ENCODE measurements around the gene FXR2.
A peak's percentile ranks its signal among the peaks of the same experiment; 100 is the strongest.
"Not testable (repeated sequence)": the region's sequence is repeated elsewhere in the genome, so short reads cannot be mapped to it uniquely, and the experiment has no call there.

The FXR2 gene

GRCh38 chr17:7597561-7597960 lies 17.1 kb downstream of the FXR2 start:
- not testable (repeated sequence) for H3K4me3 ChIP-seq (ENCODE audit: low read length); H3K4me1 ChIP-seq (ENCODE audit: insufficient read depth, low read length); H3K9me3 ChIP-seq (ENCODE audit: insufficient read depth, low read depth, low read length); H3K27me3 ChIP-seq (ENCODE audit: insufficient read depth, low read length); H3K9ac ChIP-seq (ENCODE audit: low read depth, low read length); H3K27ac ChIP-seq (ENCODE audit: low read length)
- peaks cover 88% of the 10 kb centered on the region for H3K36me3 ChIP-seq (ENCODE audit: insufficient read depth, low read depth, low read length)

- Histone ChIP-seq H3K27me3 (ENCODE audit: insufficient read depth, low read length) (no peaks in the 10 kb centered on the region), H3K4me3 (ENCODE audit: low read length) (no peak overlapping the region)
These were observed 21.4 kb downstream of the FXR2 start for GRCh38 chr17:7593296-7593695.

DNA sequence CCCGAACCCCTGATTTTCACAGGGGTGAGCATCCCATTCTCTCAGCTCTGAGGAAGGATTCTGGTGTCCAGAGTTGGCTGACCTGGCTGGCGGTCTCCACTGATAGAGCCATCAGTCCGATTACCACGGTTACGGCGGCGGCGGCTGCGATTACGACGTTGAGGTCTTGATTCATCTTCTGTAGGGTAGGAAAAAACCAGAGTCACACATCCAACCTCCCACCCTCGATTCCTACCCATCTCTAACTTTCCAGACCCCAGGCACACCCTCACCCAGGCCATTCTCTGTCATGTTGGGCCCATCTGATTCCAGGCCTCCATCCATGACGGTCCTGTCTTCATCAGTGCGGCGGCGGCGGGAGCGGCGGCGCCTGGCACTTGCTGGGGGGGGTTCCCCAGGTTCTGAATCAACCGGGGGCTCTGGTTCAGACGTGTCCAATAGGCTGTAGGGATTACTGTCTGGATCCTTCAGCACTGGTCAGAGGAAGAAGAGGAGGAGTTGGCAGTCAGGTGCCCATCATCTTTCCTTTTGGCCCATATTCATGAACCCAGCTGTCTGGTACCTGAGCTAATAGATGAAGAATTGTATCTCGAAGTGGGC lies 22.2 kb downstream of the FXR2 start:
- Histone ChIP-seq H3K4me3 (ENCODE audit: low read length) (no peak overlapping the region), H3K27ac (ENCODE audit: low read length) (no peak overlapping the region), H3K9ac (ENCODE audit: low read depth, low read length) (no peak overlapping the region), H3K4me1 (ENCODE audit: insufficient read depth, low read length) (peaks cover 14% of the 10 kb centered on the region), H3K36me3 (ENCODE audit: insufficient read depth, low read depth, low read length) (peaks cover 77% of the 10 kb centered on the region), H3K9me3 (ENCODE audit: insufficient read depth, low read depth, low read length) (no peaks in the 10 kb centered on the region), H3K27me3 (ENCODE audit: insufficient read depth, low read length) (no peaks in the 10 kb centered on the region)

More at GRCh38 chr17:7593296-7593695, 21.4 kb downstream of the FXR2 start:
- Histone ChIP-seq H3K9me3 (ENCODE audit: insufficient read depth, low read depth, low read length) (no peaks in the 10 kb centered on the region), H3K9ac (ENCODE audit: low read depth, low read length) (no peak overlapping the region), H3K36me3 (ENCODE audit: insufficient read depth, low read depth, low read length) (peaks cover 71% of the 10 kb centered on the region), H3K27ac (ENCODE audit: low read length) (no peak overlapping the region), H3K4me1 (ENCODE audit: insufficient read depth, low read length) (peaks cover 14% of the 10 kb centered on the region)

DNA sequence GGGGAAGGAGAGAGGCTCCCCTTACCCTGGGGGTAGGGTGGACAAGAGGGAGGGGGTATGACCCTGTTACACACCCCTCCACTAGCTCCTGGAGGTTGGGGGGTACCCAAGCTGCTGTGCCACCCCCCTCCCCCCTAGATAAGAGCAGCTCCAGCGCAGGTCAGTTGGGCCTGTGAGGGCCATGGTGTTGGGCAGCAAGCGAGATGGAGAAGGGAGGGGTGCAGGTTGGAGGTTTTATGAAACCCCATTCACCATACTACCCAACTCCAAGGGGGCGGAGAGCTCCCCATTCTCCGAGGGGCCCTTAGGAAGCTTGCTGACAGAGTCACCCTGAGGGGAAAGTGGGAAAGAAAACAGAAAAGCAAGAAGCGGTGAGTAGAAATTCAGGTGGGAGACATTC lies 23.1 kb downstream of the FXR2 start:
- no peak overlapping the region for H3K4me3 ChIP-seq (ENCODE audit: low read length)
- H3K27me3 ChIP-seq (ENCODE audit: insufficient read depth, low read length): no peaks in the 10 kb centered on the region
- H3K9me3 ChIP-seq (ENCODE audit: insufficient read depth, low read depth, low read length): no peaks in the 10 kb centered on the region
- peaks cover 14% of the 10 kb centered on the region for H3K4me1 ChIP-seq (ENCODE audit: insufficient read depth, low read length)
- peaks cover 77% of the 10 kb centered on the region for H3K36me3 ChIP-seq (ENCODE audit: insufficient read depth, low read depth, low read length)
- peak overlapping the region; percentile 66; the same call in 1 of the 2 replicates for H3K9ac ChIP-seq (ENCODE audit: low read depth, low read length)
- H3K27ac ChIP-seq (ENCODE audit: low read length): peak overlapping the region; percentile 76

GRCh38 chr17:7590743-7591142 lies 24.0 kb downstream of the FXR2 start:
- H3K9me3 ChIP-seq (ENCODE audit: insufficient read depth, low read depth, low read length): no peaks in the 10 kb centered on the region
- peaks cover 14% of the 10 kb centered on the region for H3K4me1 ChIP-seq (ENCODE audit: insufficient read depth, low read length)
- peak overlapping the region; percentile 72 for H3K27ac ChIP-seq (ENCODE audit: low read length)
- peaks cover 75% of the 10 kb centered on the region for H3K36me3 ChIP-seq (ENCODE audit: insufficient read depth, low read depth, low read length)
- 0 out of 2 replicates have a peak overlapping the region, but pooled peaks have one; percentile 15 for H3K4me3 ChIP-seq (ENCODE audit: low read length)
- peak overlapping the region; percentile 66 for H3K9ac ChIP-seq (ENCODE audit: low read depth, low read length)
- H3K27me3 ChIP-seq (ENCODE audit: insufficient read depth, low read length): no peaks in the 10 kb centered on the region

- Histone ChIP-seq H3K4me3 (ENCODE audit: low read length) (peak within 1 kb of the TSS; percentile 57), H3K27ac (ENCODE audit: low read length) (peak within 1 kb of the TSS; percentile 72), H3K9ac (ENCODE audit: low read depth, low read length) (peak within 1 kb of the TSS; percentile 66), H3K4me1 (ENCODE audit: insufficient read depth, low read length) (peaks cover 14% of the 10 kb centered on the region), H3K27me3 (ENCODE audit: insufficient read depth, low read length) (no peaks in the 10 kb centered on the region), H3K9me3 (ENCODE audit: insufficient read depth, low read depth, low read length) (no peaks in the 10 kb centered on the region), H3K36me3 (ENCODE audit: insufficient read depth, low read depth, low read length) (peaks cover 72% of the 10 kb centered on the region)
These were observed 24.6 kb downstream of the FXR2 start, which contains the start of gene SOX15 for GRCh38 chr17:7589891-7590691. Gene SOX15 (minus strand): TSS chr17:7590094. CDS start chr17:7589676, 418 bp downstream.

DNA sequence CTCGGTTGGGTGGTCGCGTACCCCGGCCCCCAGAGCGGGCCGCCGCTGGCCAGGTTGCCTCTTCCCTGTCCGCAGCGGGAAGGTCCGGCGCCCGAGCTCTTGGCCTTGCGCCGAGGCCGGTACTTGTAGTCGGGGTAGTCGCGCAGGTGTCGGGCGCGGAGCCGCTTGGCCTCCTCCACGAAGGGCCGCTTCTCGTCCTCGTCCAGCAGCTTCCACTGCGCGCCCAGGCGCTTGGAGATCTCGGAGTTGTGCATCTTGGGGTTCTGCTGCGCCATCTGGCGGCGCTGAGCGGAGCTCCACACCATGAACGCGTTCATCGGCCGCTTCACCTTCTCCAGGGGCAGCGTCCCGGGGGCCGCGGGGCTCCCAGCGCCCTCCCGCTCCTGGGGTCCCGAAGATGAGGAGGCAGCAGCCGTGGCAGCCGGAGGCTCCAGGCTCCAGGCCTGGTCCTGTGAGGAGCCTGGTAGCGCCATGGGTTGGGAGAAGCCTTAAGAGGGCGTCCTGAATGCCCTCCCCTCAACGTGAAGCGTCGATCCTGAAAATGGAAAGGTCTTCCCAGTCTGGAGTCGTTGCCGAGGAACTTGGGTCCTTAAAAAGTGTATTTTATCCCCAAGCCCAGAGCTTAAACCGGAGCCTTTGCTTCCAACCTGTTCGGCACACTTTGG lies 25.4 kb downstream of the FXR2 start:
- H3K36me3 ChIP-seq (ENCODE audit: insufficient read depth, low read depth, low read length): peaks cover 65% of the 10 kb centered on the region
- no peaks in the 10 kb centered on the region for H3K27me3 ChIP-seq (ENCODE audit: insufficient read depth, low read length)
- no peaks in the 10 kb centered on the region for H3K9me3 ChIP-seq (ENCODE audit: insufficient read depth, low read depth, low read length)
- H3K9ac ChIP-seq (ENCODE audit: low read depth, low read length): peak overlapping the region; percentile 41
- H3K4me1 ChIP-seq (ENCODE audit: insufficient read depth, low read length): peaks cover 15% of the 10 kb centered on the region
- H3K4me3 ChIP-seq (ENCODE audit: low read length): peak overlapping the region; percentile 57
- peak overlapping the region; percentile 29 for H3K27ac ChIP-seq (ENCODE audit: low read length)

DNA sequence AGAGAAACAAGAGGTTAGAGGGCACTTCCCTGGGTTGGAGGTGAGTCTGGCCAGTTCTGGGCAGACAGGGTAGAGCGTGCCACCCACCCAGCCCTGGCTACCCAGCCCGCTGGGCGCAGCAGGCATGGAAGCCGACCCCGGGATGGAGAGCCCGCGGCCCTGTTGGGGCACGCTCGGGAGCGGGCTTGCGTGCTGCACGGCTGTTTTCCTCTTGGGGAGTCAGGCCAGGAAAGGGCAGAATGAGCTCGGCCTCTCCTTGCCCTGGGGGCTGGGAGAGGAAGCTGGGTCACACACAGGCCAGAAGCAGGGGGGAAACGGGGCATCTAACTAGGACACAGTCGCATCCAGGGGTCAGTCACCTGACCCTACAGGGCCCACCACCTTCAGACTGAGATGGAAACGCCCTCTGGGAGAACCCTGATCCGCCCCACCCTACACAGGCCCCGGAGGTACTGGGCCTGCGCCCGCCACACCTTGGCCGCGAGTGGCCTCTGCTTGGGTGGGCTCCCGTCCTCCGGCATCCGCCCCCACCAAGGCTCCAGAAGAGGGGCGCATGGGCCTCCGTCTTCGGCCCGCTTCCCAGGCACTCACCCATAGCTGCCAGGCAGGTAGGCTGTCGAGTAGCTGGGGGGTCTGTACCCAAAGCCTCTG lies 26.0 kb downstream of the FXR2 start:
- peak overlapping the region; percentile 41 for H3K9ac ChIP-seq (ENCODE audit: low read depth, low read length)
- peak overlapping the region; percentile 29 for H3K27ac ChIP-seq (ENCODE audit: low read length)
- H3K9me3 ChIP-seq (ENCODE audit: insufficient read depth, low read depth, low read length): no peaks in the 10 kb centered on the region
- no peaks in the 10 kb centered on the region for H3K27me3 ChIP-seq (ENCODE audit: insufficient read depth, low read length)
- peak overlapping the region; percentile 57 for H3K4me3 ChIP-seq (ENCODE audit: low read length)
- peaks cover 58% of the 10 kb centered on the region for H3K36me3 ChIP-seq (ENCODE audit: insufficient read depth, low read depth, low read length)
- H3K4me1 ChIP-seq (ENCODE audit: insufficient read depth, low read length): peaks cover 18% of the 10 kb centered on the region

- Histone ChIP-seq H3K36me3 (ENCODE audit: insufficient read depth, low read depth, low read length) (peaks cover 47% of the 10 kb centered on the region), H3K27ac (ENCODE audit: low read length) (no peak overlapping the region), H3K4me3 (ENCODE audit: low read length) (no peak overlapping the region), H3K27me3 (ENCODE audit: insufficient read depth, low read length) (no peaks in the 10 kb centered on the region), H3K4me1 (ENCODE audit: insufficient read depth, low read length) (peaks cover 23% of the 10 kb centered on the region), H3K9ac (ENCODE audit: low read depth, low read length) (no peak overlapping the region), H3K9me3 (ENCODE audit: insufficient read depth, low read depth, low read length) (no peaks in the 10 kb centered on the region)
These were observed 27.1 kb downstream of the FXR2 start for GRCh38 chr17:7587420-7588151.

- H3K9ac ChIP-seq (ENCODE audit: low read depth, low read length): no peak overlapping the region
- H3K4me1 ChIP-seq (ENCODE audit: insufficient read depth, low read length): peaks cover 27% of the 10 kb centered on the region
- no peaks in the 10 kb centered on the region for H3K9me3 ChIP-seq (ENCODE audit: insufficient read depth, low read depth, low read length)
- H3K27me3 ChIP-seq (ENCODE audit: insufficient read depth, low read length): no peaks in the 10 kb centered on the region
- H3K4me3 ChIP-seq (ENCODE audit: low read length): no peak overlapping the region
- no peak overlapping the region for H3K27ac ChIP-seq (ENCODE audit: low read length)
- peaks cover 42% of the 10 kb centered on the region for H3K36me3 ChIP-seq (ENCODE audit: insufficient read depth, low read depth, low read length)
These were observed 27.9 kb downstream of the FXR2 start for GRCh38 chr17:7586673-7587419.
